ENCODE measurements around the gene C19orf85.

GRCh38 chr19:55468054-55468393 lies 3.5 kb upstream of the C19orf85 start:
- no peak for TF ChIP-seq POLR2AphosphoS5 (IDR thresholded peaks at IDR 0.05; ENCODE audit: low read depth, low read length)
- TF ChIP-seq, protein P1, sequence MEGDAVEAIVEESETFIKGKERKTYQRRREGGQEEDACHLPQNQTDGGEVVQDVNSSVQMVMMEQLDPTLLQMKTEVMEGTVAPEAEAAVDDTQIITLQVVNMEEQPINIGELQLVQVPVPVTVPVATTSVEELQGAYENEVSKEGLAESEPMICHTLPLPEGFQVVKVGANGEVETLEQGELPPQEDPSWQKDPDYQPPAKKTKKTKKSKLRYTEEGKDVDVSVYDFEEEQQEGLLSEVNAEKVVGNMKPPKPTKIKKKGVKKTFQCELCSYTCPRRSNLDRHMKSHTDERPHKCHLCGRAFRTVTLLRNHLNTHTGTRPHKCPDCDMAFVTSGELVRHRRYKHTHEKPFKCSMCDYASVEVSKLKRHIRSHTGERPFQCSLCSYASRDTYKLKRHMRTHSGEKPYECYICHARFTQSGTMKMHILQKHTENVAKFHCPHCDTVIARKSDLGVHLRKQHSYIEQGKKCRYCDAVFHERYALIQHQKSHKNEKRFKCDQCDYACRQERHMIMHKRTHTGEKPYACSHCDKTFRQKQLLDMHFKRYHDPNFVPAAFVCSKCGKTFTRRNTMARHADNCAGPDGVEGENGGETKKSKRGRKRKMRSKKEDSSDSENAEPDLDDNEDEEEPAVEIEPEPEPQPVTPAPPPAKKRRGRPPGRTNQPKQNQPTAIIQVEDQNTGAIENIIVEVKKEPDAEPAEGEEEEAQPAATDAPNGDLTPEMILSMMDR (IDR thresholded peaks at IDR 0.05) = no peak
- TF ChIP-seq, protein P2, sequence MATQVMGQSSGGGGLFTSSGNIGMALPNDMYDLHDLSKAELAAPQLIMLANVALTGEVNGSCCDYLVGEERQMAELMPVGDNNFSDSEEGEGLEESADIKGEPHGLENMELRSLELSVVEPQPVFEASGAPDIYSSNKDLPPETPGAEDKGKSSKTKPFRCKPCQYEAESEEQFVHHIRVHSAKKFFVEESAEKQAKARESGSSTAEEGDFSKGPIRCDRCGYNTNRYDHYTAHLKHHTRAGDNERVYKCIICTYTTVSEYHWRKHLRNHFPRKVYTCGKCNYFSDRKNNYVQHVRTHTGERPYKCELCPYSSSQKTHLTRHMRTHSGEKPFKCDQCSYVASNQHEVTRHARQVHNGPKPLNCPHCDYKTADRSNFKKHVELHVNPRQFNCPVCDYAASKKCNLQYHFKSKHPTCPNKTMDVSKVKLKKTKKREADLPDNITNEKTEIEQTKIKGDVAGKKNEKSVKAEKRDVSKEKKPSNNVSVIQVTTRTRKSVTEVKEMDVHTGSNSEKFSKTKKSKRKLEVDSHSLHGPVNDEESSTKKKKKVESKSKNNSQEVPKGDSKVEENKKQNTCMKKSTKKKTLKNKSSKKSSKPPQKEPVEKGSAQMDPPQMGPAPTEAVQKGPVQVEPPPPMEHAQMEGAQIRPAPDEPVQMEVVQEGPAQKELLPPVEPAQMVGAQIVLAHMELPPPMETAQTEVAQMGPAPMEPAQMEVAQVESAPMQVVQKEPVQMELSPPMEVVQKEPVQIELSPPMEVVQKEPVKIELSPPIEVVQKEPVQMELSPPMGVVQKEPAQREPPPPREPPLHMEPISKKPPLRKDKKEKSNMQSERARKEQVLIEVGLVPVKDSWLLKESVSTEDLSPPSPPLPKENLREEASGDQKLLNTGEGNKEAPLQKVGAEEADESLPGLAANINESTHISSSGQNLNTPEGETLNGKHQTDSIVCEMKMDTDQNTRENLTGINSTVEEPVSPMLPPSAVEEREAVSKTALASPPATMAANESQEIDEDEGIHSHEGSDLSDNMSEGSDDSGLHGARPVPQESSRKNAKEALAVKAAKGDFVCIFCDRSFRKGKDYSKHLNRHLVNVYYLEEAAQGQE (IDR thresholded peaks at IDR 0.05; ENCODE audit: insufficient read depth in 1 of 2, low read depth in 2 of 2, low read length in 1 of 2) = no peak
